GM19035 (cell line): Measurements from ENCODE around the gene MARK1.
"Not testable (repeated sequence)": the region's sequence is repeated elsewhere in the genome, so short reads cannot be mapped to it uniquely, and the experiment has no call there.

Source experiments
- ATAC-seq: cut with Tn5 transposase; IDR thresholded peaks from one replicate; pipeline ENCODE4 v1.9.1; 2021; ENCODE audit not compliant: unreplicated experiment

Gene MARK1

GRCh38 chr1:220605651-220606050 is 77.7 kb downstream of the MARK1 start:
- ATAC-seq: not testable (repeated sequence)

GRCh38 chr1:220611100-220611499 is 83.2 kb downstream of the MARK1 start:
- not testable (repeated sequence) for ATAC-seq

GRCh38 chr1:220616836-220617235 is 88.9 kb downstream of the MARK1 start:
- ATAC-seq: no peak

- no peak for ATAC-seq
Observed at GRCh38 chr1:220628431-220628830, 100.5 kb downstream of the MARK1 start.

GRCh38 chr1:220631238-220631815 is 103.4 kb downstream of the MARK1 start:
- ATAC-seq: no peak

GRCh38 chr1:220637759-220638158 is 109.8 kb downstream of the MARK1 start:
- no peak for ATAC-seq

GRCh38 chr1:220642285-220642684 is 114.3 kb downstream of the MARK1 start:
- ATAC-seq: no peak

- ATAC-seq: no peak
Observed at GRCh38 chr1:220652995-220653394, 125.1 kb downstream of the MARK1 start.

- ATAC-seq: peak; percentile 93
Observed at GRCh38 chr1:220655509-220655908, 127.6 kb downstream of the MARK1 start.

- peak; percentile 12 for ATAC-seq
Observed at GRCh38 chr1:220655961-220656740, 128.2 kb downstream of the MARK1 start.

- ATAC-seq: no peak
Observed at GRCh38 chr1:220666349-220666748, 138.4 kb downstream of the MARK1 start.

GRCh38 chr1:220669005-220669404 is 141.1 kb downstream of the MARK1 start:
- no peak for ATAC-seq

GRCh38 chr1:220670365-220670764 is 142.4 kb downstream of the MARK1 start:
- no peak for ATAC-seq

GRCh38 chr1:220673921-220674320 is 146.0 kb downstream of the MARK1 start:
- no peak for ATAC-seq

- no peak for ATAC-seq
Observed at GRCh38 chr1:220677251-220677650, 149.3 kb downstream of the MARK1 start.

- ATAC-seq: peak; percentile 98
Observed at GRCh38 chr1:220680085-220680687, 152.2 kb downstream of the MARK1 start.

GRCh38 chr1:220681220-220681880 is 153.4 kb downstream of the MARK1 start:
- no peak for ATAC-seq

GRCh38 chr1:220682901-220683576 is 155.1 kb downstream of the MARK1 start:
- no peak for ATAC-seq

- ATAC-seq: not testable (repeated sequence)
Observed at GRCh38 chr1:220683716-220684115, 155.8 kb downstream of the MARK1 start.

- ATAC-seq: no peak
Observed at GRCh38 chr1:220684890-220685289, 157.0 kb downstream of the MARK1 start.

- no peak for ATAC-seq
Observed at GRCh38 chr1:220685879-220686278, 157.9 kb downstream of the MARK1 start.
